DOHH2 (cell line): ENCODE data around the gene FAM8A1.

ENCODE experiments used
- EZH2phosphoT487 ChIP-seq: fragments of 200-600 bp; sonication (generic); IDR thresholded peaks from 2 replicates; pipeline ENCODE4 v1.6.1; 2017; ENCODE audit warnings: borderline replicate concordance, mild to moderate bottlenecking, antibody characterized with exemption, low read length, moderate library complexity, mixed read lengths
- TF ChIP-seq, protein P1 (sequence below): fragments of 200-600 bp; sonication (generic); IDR thresholded peaks from one replicate; pipeline ENCODE4 v1.5.1; 2014; ENCODE audit warnings: antibody characterized with exemption, mild to moderate bottlenecking, low read depth, low read length; ENCODE audit not compliant: poor library complexity, severe bottlenecking

DNA sequence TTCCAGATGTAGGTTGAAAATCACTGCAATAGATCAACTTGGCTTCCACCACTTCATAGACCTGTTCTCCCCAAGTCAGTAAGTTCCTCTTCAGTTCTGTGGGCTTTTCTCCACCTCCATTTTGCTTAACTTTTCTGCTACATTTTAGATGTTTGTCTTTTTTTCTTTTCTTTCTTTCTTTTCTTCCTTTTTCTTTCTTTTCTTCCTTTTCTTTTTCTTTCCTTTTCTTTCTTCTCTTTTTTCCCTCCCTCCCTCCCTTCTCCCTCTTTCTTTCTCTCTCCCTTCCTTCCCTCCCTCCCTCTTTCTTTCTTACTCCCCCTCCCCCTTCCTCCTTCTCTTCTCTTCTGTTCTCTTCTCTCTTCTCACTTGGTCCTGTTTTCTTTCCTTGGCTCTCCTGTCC is 6.9 kb upstream of the FAM8A1 start:
- TF ChIP-seq EZH2phosphoT487 = no peak
- TF ChIP-seq, protein P1, sequence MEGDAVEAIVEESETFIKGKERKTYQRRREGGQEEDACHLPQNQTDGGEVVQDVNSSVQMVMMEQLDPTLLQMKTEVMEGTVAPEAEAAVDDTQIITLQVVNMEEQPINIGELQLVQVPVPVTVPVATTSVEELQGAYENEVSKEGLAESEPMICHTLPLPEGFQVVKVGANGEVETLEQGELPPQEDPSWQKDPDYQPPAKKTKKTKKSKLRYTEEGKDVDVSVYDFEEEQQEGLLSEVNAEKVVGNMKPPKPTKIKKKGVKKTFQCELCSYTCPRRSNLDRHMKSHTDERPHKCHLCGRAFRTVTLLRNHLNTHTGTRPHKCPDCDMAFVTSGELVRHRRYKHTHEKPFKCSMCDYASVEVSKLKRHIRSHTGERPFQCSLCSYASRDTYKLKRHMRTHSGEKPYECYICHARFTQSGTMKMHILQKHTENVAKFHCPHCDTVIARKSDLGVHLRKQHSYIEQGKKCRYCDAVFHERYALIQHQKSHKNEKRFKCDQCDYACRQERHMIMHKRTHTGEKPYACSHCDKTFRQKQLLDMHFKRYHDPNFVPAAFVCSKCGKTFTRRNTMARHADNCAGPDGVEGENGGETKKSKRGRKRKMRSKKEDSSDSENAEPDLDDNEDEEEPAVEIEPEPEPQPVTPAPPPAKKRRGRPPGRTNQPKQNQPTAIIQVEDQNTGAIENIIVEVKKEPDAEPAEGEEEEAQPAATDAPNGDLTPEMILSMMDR = no peak
